T-helper 1 cell treated with Interleukin-12 subunit alpha and Interleukin-12 subunit beta and Interleukin-4 antibody, amounts not matched to agents 30 ng/mL and 1 ng/mL, for 36 hours (primary cell): Measurements from ENCODE around the gene MAP2K5. TPM values are rescaled to one million over a fixed set of nuclear protein-coding genes. Genes with fewer than 3 reads are reported as not detected.

Experiments
- intact Hi-C: fragments of 100-400 bp; cut with micrococcal nuclease; formaldehyde crosslinking; loops from one replicate; pipeline ENCODE4 v1.15.1; 2024
- total RNA-seq: library from RNA; stranded (reverse); gene quantifications from 2 replicates; pipeline ENCODE4 v1.2.3, GENCODE V29; 2022

The MAP2K5 gene
- total RNA-seq, 1 donor from 2014 or later = 21.2 TPM

GRCh38 chr15:67556976-67557570, 14.6 kb downstream of the MAP2K5 start:
- intact Hi-C loops = no loop called here

- intact Hi-C loops = no loop called here
Observed at GRCh38 chr15:67558502-67558901, 16.0 kb downstream of the MAP2K5 start.

GRCh38 chr15:67559158-67559557, 16.7 kb downstream of the MAP2K5 start:
- intact Hi-C loops = no loop called here

- intact Hi-C loops = no loop called here
Observed at GRCh38 chr15:67559576-67559975, 17.1 kb downstream of the MAP2K5 start.

- intact Hi-C loops = no loop called here
Observed at GRCh38 chr15:67560320-67560719, 17.8 kb downstream of the MAP2K5 start.

- intact Hi-C loops = no loop called here
Observed at GRCh38 chr15:67563092-67563491, 20.6 kb downstream of the MAP2K5 start.

- intact Hi-C loops = no loop called here
Observed at GRCh38 chr15:67564021-67564967, 21.8 kb downstream of the MAP2K5 start.

GRCh38 chr15:67564968-67565345, 22.5 kb downstream of the MAP2K5 start:
- intact Hi-C loops = no loop called here

GRCh38 chr15:67569668-67570067, 27.2 kb downstream of the MAP2K5 start:
- intact Hi-C loops = no loop called here

GRCh38 chr15:67570875-67571647, 28.6 kb downstream of the MAP2K5 start:
- intact Hi-C loops = no loop called here

GRCh38 chr15:67571648-67572415, 29.3 kb downstream of the MAP2K5 start:
- intact Hi-C loops = no loop called here

- intact Hi-C loops = no loop called here
Observed at GRCh38 chr15:67573194-67573593, 30.7 kb downstream of the MAP2K5 start.

GRCh38 chr15:67575039-67575502, 32.6 kb downstream of the MAP2K5 start:
- intact Hi-C loops = no loop called here

- intact Hi-C loops = no loop called here
Observed at GRCh38 chr15:67578020-67578600, 35.6 kb downstream of the MAP2K5 start.

- intact Hi-C loops = no loop called here
Observed at GRCh38 chr15:67579164-67579563, 36.7 kb downstream of the MAP2K5 start.

- intact Hi-C loops = no loop called here
Observed at GRCh38 chr15:67579967-67580366, 37.5 kb downstream of the MAP2K5 start.

- intact Hi-C loops = no loop called here
Observed at GRCh38 chr15:67584157-67584556, 41.7 kb downstream of the MAP2K5 start.

GRCh38 chr15:67585681-67586080, 43.2 kb downstream of the MAP2K5 start:
- intact Hi-C loops = no loop called here

- intact Hi-C loops = no loop called here
Observed at GRCh38 chr15:67587331-67587730, 44.8 kb downstream of the MAP2K5 start.

GRCh38 chr15:67587754-67588153, 45.3 kb downstream of the MAP2K5 start:
- intact Hi-C loops = no loop called here

GRCh38 chr15:67590191-67590590, 47.7 kb downstream of the MAP2K5 start:
- intact Hi-C loops = no loop called here
